GM23338 (cell line): ENCODE measurements around the gene NCAN. TPM values are rescaled to one million over a fixed set of nuclear protein-coding genes. Genes with fewer than 3 reads are reported as not detected.

Source experiments
- ATAC-seq: fragments of 200-7000 bp; cut with Tn5 transposase; 3 replicates; pipeline ENCODE4 v1.9.1; 2020
- DNase-seq: peaks from one replicate; pipeline ENCODE4 v3.0.0-alpha.2; 2015; ENCODE audit warnings: low spot score
- H2AFZ ChIP-seq: fragments of 200-600 bp; sonication (generic); 2 replicates; pipeline ENCODE4 v1.8.0; 2016; ENCODE audit warnings: antibody characterized with exemption, mild to moderate bottlenecking, moderate library complexity
- H3F3A ChIP-seq: fragments of 200-600 bp; sonication (generic); replicated peaks from 2 replicates; pipeline ENCODE4 v1.8.0; 2017; ENCODE audit warnings: antibody characterized with exemption, mixed run types, low read depth
- H3K27ac ChIP-seq: fragments of 200-600 bp; sonication (generic); 2 replicates; pipeline ENCODE4 v1.6.1; 2016; ENCODE audit warnings: low read depth
- H3K27me3 ChIP-seq: fragments of 200-600 bp; sonication (generic); 2 replicates; pipeline ENCODE4 v1.8.0; 2016; ENCODE audit warnings: mild to moderate bottlenecking, mixed run types, moderate library complexity; ENCODE audit not compliant: insufficient read depth
- H3K36me3 ChIP-seq: fragments of 200-600 bp; sonication (generic); 2 replicates; pipeline ENCODE4 v1.8.0; 2016; ENCODE audit warnings: mild to moderate bottlenecking; ENCODE audit not compliant: insufficient read depth
- H3K4me1 ChIP-seq: fragments of 200-600 bp; sonication (generic); 2 replicates; pipeline ENCODE4 v1.8.0; 2016; ENCODE audit warnings: mild to moderate bottlenecking, moderate library complexity; ENCODE audit not compliant: insufficient read depth
- H3K4me2 ChIP-seq: fragments of 200-600 bp; sonication (generic); 2 replicates; pipeline ENCODE4 v1.7.1; 2017; ENCODE audit warnings: mixed run types
- H3K4me3 ChIP-seq: fragments of 200-600 bp; sonication (generic); 2 replicates; pipeline ENCODE4 v1.6.1; 2016; ENCODE audit warnings: mixed run types
- H3K79me2 ChIP-seq: fragments of 200-600 bp; sonication (generic); replicated peaks from 2 replicates; pipeline ENCODE4 v1.8.0; 2017; ENCODE audit warnings: mild to moderate bottlenecking; ENCODE audit not compliant: insufficient read depth
- H3K9me2 ChIP-seq: fragments of 200-600 bp; sonication (generic); 2 replicates; pipeline ENCODE4 v1.8.0; 2017; ENCODE audit not compliant: insufficient read depth
- H4K20me1 ChIP-seq: fragments of 200-600 bp; sonication (generic); replicated peaks from 2 replicates; pipeline ENCODE4 v1.8.0; 2017; ENCODE audit warnings: mild to moderate bottlenecking; ENCODE audit not compliant: insufficient read depth
- H3K27ac Mint-ChIP-seq: 2 replicates; pipeline ENCODE4 v1.8.0; 2020; ENCODE audit warnings: inconsistent platforms, mild to moderate bottlenecking, moderate library complexity, mixed read lengths
- H3K27me3 Mint-ChIP-seq: 3 replicates; pipeline ENCODE4 v1.8.0; 2022; ENCODE audit warnings: low read depth, mild to moderate bottlenecking, moderate library complexity, mixed read lengths, inconsistent platforms; ENCODE audit not compliant: insufficient read depth, poor library complexity
- H3K36me3 Mint-ChIP-seq: 3 replicates; pipeline ENCODE4 v1.8.0; 2021; ENCODE audit warnings: low read depth, mild to moderate bottlenecking, inconsistent platforms, moderate library complexity, mixed read lengths
- H3K4me1 Mint-ChIP-seq: 3 replicates; pipeline ENCODE4 v1.8.0; 2020; ENCODE audit warnings: mild to moderate bottlenecking, inconsistent platforms, mixed read lengths
- H3K4me3 Mint-ChIP-seq: 3 replicates; pipeline ENCODE4 v1.8.0; 2021; ENCODE audit warnings: moderate library complexity, mild to moderate bottlenecking, inconsistent platforms, mixed read lengths
- H3K9me3 Mint-ChIP-seq: 3 replicates; pipeline ENCODE4 v1.8.0; 2020; ENCODE audit warnings: moderate library complexity, mild to moderate bottlenecking, inconsistent platforms, mixed read lengths
- CREB1 ChIP-seq: fragments of 250-450 bp; sonication (Bioruptor Pico); IDR thresholded peaks from 2 replicates; pipeline ENCODE4 v1.5.0; 2020; ENCODE audit warnings: low read depth, mild to moderate bottlenecking, moderate library complexity
- EZH2 ChIP-seq: fragments of 200-600 bp; sonication (generic); IDR thresholded peaks from one replicate; pipeline ENCODE4 v1.8.0; 2017; ENCODE audit warnings: antibody characterized with exemption, mild to moderate bottlenecking, low read depth; ENCODE audit not compliant: unreplicated experiment
- EZH2phosphoT487 ChIP-seq: fragments of 200-600 bp; sonication (generic); IDR thresholded peaks from one replicate; pipeline ENCODE4 v1.8.1; 2018; ENCODE audit warnings: antibody characterized with exemption; ENCODE audit not compliant: unreplicated experiment
- JUNB ChIP-seq: IDR thresholded peaks from one replicate; pipeline ENCODE4 v1.6.1; 2016; ENCODE audit warnings: antibody characterized with exemption; ENCODE audit not compliant: unreplicated experiment
- NANOG ChIP-seq: IDR thresholded peaks from 2 replicates; pipeline ENCODE4 v1.6.1; 2016; ENCODE audit warnings: antibody characterized with exemption, borderline replicate concordance
- POLR2AphosphoS5 ChIP-seq: IDR thresholded peaks from 2 replicates; pipeline ENCODE4 v1.6.1; 2016; ENCODE audit warnings: antibody characterized with exemption, low read depth
- REST ChIP-seq: IDR thresholded peaks from one replicate; pipeline ENCODE4 v1.6.1; 2018; ENCODE audit warnings: antibody characterized with exemption; ENCODE audit not compliant: unreplicated experiment
- STAT1 ChIP-seq: IDR thresholded peaks from one replicate; pipeline ENCODE4 v1.6.1; 2016; ENCODE audit warnings: antibody characterized with exemption; ENCODE audit not compliant: unreplicated experiment
- ZNF114 ChIP-seq: fragments of 250-450 bp; sonication (Bioruptor Pico); IDR thresholded peaks from 2 replicates; pipeline ENCODE4 v1.5.0; 2020; ENCODE audit warnings: mild to moderate bottlenecking, moderate library complexity
- ZNF331 ChIP-seq: fragments of 250-450 bp; sonication (Bioruptor Pico); IDR thresholded peaks from 2 replicates; pipeline ENCODE4 v1.5.0; 2020; ENCODE audit warnings: low read depth, mild to moderate bottlenecking, moderate library complexity
- polyA plus RNA-seq: library from polyadenylated mRNA; unstranded; fragments of >200 nt; fragmentation: Nextera tagmentation; extraction: Ambion mirVana; gene quantifications from 2 replicates; pipeline ENCODE4 v1.2.1, GENCODE V29; 2016
- total RNA-seq: library from RNA; depleted of rRNA; stranded (reverse); fragments of >200 nt; shearing (Covaris generic); gene quantifications from 2 replicates; pipeline ENCODE4 v1.2.3, GENCODE V29; 2014
- TF ChIP-seq, protein P1 (sequence below), 2 experiments: fragments of 200-600 bp in 1 of 2; sonication (generic) in 1 of 2; conservative IDR thresholded peaks; 2 replicates each; pipeline versions ENCODE4 v1.5.1 to v1.6.1; 2016 to 2017; ENCODE audit warnings: antibody characterized with exemption in 2 of 2, low read depth in 2 of 2, mild to moderate bottlenecking in 2 of 2, moderate library complexity in 1 of 2
- TF ChIP-seq, protein P2 (sequence below): fragments of 250-450 bp; sonication (Bioruptor Pico); IDR thresholded peaks from 2 replicates; pipeline ENCODE4 v1.5.0; 2020; ENCODE audit warnings: mild to moderate bottlenecking, moderate library complexity
- TF ChIP-seq, protein P3 (sequence below): IDR thresholded peaks from 2 replicates; pipeline ENCODE4 v1.6.1; 2016; ENCODE audit warnings: antibody characterized with exemption

The NCAN gene
- total and polyA plus RNA-seq, 2 experiments from 2014 or later, result 1.8 to 9.4 TPM

DNA sequence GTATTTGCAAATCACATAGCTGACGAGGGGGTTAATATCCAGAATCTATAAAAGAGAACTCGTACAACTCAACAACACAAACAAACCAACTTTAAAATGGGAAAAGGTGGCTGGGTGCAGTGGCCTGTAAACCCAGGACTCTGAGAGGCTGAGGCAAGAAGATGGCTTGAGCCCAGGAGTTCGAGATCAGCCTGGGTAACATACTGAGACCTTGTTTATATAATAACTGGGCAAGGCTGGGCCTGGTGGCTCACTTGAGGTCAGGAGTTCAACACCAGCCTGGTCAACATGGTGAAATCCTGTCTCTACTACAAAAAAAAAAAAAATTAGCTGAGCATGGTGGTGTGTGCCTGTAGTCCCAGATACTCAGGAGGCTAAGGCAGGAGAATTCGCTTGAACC, 83.2 kb downstream of the NCAN start:
- Mint-ChIP-seq H3K27me3 (peaks cover 9% of the 10 kb centered on the region), H3K4me1 (no peaks in the 10 kb centered on the region), H3K9me3 (no peaks in the 10 kb centered on the region), H3K36me3 (peaks cover 50% of the 10 kb centered on the region), H3K4me3 (no peak overlapping the region), H3K27ac (no peak overlapping the region)
- H3K4me2 ChIP-seq, result no peak overlapping the region
- no peak overlapping the region for H3K4me3 ChIP-seq
- DNase-seq, result no peak
- TF ChIP-seq STAT1 (no peak), JUNB (no peak), CREB1 (CRISPR knock-in tag) (no peak), REST (no peak), POLR2AphosphoS5 (no peak), ZNF114 (CRISPR knock-in tag) (no peak), EZH2 (no peak), ZNF331 (no peak), EZH2phosphoT487 (no peak), NANOG (no peak)
- TF ChIP-seq, protein P1, sequence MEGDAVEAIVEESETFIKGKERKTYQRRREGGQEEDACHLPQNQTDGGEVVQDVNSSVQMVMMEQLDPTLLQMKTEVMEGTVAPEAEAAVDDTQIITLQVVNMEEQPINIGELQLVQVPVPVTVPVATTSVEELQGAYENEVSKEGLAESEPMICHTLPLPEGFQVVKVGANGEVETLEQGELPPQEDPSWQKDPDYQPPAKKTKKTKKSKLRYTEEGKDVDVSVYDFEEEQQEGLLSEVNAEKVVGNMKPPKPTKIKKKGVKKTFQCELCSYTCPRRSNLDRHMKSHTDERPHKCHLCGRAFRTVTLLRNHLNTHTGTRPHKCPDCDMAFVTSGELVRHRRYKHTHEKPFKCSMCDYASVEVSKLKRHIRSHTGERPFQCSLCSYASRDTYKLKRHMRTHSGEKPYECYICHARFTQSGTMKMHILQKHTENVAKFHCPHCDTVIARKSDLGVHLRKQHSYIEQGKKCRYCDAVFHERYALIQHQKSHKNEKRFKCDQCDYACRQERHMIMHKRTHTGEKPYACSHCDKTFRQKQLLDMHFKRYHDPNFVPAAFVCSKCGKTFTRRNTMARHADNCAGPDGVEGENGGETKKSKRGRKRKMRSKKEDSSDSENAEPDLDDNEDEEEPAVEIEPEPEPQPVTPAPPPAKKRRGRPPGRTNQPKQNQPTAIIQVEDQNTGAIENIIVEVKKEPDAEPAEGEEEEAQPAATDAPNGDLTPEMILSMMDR (conservative IDR thresholded peaks at IDR 0.05; ENCODE audit: low read depth in 2 of 2), result no peak
- TF ChIP-seq, protein P2, sequence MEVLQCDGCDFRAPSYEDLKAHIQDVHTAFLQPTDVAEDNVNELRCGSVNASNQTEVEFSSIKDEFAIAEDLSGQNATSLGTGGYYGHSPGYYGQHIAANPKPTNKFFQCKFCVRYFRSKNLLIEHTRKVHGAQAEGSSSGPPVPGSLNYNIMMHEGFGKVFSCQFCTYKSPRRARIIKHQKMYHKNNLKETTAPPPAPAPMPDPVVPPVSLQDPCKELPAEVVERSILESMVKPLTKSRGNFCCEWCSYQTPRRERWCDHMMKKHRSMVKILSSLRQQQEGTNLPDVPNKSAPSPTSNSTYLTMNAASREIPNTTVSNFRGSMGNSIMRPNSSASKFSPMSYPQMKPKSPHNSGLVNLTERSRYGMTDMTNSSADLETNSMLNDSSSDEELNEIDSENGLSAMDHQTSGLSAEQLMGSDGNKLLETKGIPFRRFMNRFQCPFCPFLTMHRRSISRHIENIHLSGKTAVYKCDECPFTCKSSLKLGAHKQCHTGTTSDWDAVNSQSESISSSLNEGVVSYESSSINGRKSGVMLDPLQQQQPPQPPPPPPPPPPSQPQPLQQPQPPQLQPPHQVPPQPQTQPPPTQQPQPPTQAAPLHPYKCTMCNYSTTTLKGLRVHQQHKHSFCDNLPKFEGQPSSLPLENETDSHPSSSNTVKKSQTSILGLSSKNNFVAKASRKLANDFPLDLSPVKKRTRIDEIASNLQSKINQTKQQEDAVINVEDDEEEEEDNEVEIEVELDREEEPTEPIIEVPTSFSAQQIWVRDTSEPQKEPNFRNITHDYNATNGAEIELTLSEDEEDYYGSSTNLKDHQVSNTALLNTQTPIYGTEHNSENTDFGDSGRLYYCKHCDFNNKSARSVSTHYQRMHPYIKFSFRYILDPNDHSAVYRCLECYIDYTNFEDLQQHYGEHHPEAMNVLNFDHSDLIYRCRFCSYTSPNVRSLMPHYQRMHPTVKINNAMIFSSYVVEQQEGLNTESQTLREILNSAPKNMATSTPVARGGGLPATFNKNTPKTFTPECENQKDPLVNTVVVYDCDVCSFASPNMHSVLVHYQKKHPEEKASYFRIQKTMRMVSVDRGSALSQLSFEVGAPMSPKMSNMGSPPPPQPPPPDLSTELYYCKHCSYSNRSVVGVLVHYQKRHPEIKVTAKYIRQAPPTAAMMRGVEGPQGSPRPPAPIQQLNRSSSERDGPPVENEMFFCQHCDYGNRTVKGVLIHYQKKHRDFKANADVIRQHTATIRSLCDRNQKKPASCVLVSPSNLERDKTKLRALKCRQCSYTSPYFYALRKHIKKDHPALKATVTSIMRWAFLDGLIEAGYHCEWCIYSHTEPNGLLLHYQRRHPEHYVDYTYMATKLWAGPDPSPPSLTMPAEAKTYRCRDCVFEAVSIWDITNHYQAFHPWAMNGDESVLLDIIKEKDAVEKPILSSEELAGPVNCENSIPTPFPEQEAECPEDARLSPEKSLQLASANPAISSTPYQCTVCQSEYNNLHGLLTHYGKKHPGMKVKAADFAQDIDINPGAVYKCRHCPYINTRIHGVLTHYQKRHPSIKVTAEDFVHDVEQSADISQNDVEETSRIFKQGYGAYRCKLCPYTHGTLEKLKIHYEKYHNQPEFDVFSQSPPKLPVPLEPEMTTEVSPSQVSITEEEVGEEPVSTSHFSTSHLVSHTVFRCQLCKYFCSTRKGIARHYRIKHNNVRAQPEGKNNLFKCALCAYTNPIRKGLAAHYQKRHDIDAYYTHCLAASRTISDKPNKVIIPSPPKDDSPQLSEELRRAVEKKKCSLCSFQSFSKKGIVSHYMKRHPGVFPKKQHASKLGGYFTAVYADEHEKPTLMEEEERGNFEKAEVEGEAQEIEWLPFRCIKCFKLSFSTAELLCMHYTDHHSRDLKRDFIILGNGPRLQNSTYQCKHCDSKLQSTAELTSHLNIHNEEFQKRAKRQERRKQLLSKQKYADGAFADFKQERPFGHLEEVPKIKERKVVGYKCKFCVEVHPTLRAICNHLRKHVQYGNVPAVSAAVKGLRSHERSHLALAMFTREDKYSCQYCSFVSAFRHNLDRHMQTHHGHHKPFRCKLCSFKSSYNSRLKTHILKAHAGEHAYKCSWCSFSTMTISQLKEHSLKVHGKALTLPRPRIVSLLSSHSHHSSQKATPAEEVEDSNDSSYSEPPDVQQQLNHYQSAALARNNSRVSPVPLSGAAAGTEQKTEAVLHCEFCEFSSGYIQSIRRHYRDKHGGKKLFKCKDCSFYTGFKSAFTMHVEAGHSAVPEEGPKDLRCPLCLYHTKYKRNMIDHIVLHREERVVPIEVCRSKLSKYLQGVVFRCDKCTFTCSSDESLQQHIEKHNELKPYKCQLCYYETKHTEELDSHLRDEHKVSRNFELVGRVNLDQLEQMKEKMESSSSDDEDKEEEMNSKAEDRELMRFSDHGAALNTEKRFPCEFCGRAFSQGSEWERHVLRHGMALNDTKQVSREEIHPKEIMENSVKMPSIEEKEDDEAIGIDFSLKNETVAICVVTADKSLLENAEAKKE (CRISPR knock-in tag), result no peak
- TF ChIP-seq, protein P3, sequence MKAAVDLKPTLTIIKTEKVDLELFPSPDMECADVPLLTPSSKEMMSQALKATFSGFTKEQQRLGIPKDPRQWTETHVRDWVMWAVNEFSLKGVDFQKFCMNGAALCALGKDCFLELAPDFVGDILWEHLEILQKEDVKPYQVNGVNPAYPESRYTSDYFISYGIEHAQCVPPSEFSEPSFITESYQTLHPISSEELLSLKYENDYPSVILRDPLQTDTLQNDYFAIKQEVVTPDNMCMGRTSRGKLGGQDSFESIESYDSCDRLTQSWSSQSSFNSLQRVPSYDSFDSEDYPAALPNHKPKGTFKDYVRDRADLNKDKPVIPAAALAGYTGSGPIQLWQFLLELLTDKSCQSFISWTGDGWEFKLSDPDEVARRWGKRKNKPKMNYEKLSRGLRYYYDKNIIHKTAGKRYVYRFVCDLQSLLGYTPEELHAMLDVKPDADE, result no peak
- H3K27me3 ChIP-seq, result no peaks in the 10 kb centered on the region
- H3K36me3 ChIP-seq, result peaks cover 13% of the 10 kb centered on the region
- H2AFZ ChIP-seq, result no peak overlapping the region
- no peaks in the 10 kb centered on the region for H3F3A ChIP-seq
- H3K79me2 ChIP-seq, result no peaks in the 10 kb centered on the region
- no peaks in the 10 kb centered on the region for H4K20me1 ChIP-seq
- H3K9me2 ChIP-seq, result no peaks in the 10 kb centered on the region
- no peak overlapping the region for H3K27ac ChIP-seq
- no peak for ATAC-seq
- H3K4me1 ChIP-seq, result no peaks in the 10 kb centered on the region
